Trophoblast cell (in vitro differentiated cells and primary cell): ENCODE results near the gene MAP2K6.

Experiments
- DNase-seq, 2 donors: peaks; one replicate each; pipeline ENCODE4 v3.0.0-alpha.2; 2016
- H2AFZ ChIP-seq: 2 replicates; pipeline ENCODE4 v1.6.1; 2013; ENCODE audit warnings: low read length, moderate library complexity, mild to moderate bottlenecking; ENCODE audit not compliant: insufficient read depth, poor library complexity
- H2AK5ac ChIP-seq: 2 replicates; pipeline ENCODE4 v1.6.1; 2013; ENCODE audit warnings: mild to moderate bottlenecking, low read length
- H2BK120ac ChIP-seq: 2 replicates; pipeline ENCODE4 v1.6.1; 2013; ENCODE audit warnings: low read length, mild to moderate bottlenecking, moderate library complexity; ENCODE audit not compliant: insufficient read depth, poor library complexity
- H2BK12ac ChIP-seq: 2 replicates; pipeline ENCODE4 v1.6.1; 2013; ENCODE audit warnings: mild to moderate bottlenecking, low read length, moderate library complexity
- H2BK5ac ChIP-seq: 2 replicates; pipeline ENCODE4 v1.6.1; 2013; ENCODE audit warnings: low read length, low read depth, moderate library complexity, mild to moderate bottlenecking; ENCODE audit not compliant: poor library complexity
- H3K14ac ChIP-seq: 2 replicates; pipeline ENCODE4 v1.6.1; 2013; ENCODE audit warnings: mild to moderate bottlenecking, low read length
- H3K18ac ChIP-seq: 2 replicates; pipeline ENCODE4 v1.6.1; 2013; ENCODE audit warnings: mild to moderate bottlenecking, low read length
- H3K23ac ChIP-seq: 2 replicates; pipeline ENCODE4 v1.6.1; 2013; ENCODE audit warnings: low read length
- H3K27ac ChIP-seq: 2 replicates; pipeline ENCODE4 v1.5.1; 2013; ENCODE audit warnings: low read depth, mild to moderate bottlenecking, inconsistent platforms, low read length, moderate library complexity
- H3K27me3 ChIP-seq: 2 replicates; pipeline ENCODE4 v1.6.1; 2013; ENCODE audit warnings: inconsistent platforms, mild to moderate bottlenecking, low read length, moderate library complexity; ENCODE audit not compliant: insufficient read depth
- H3K36me3 ChIP-seq, 2 experiments: 1 replicate in 1 of 2; 2 replicates in 1 of 2; pipeline ENCODE4 v1.6.1; 2013; ENCODE audit warnings: low read length in 2 of 2, mild to moderate bottlenecking in 2 of 2, moderate library complexity in 1 of 2; ENCODE audit not compliant: insufficient read depth in 2 of 2, control insufficient read depth in 1 of 2
- H3K4ac ChIP-seq: 2 replicates; pipeline ENCODE4 v1.6.1; 2013; ENCODE audit warnings: low read depth, mild to moderate bottlenecking, low read length, moderate library complexity
- H3K4me1 ChIP-seq, 2 experiments: 1 replicate in 1 of 2; 2 replicates in 1 of 2; pipeline ENCODE4 v1.6.1; 2013; ENCODE audit warnings: low read length in 2 of 2, mild to moderate bottlenecking in 2 of 2, moderate library complexity in 1 of 2; ENCODE audit not compliant: insufficient read depth in 2 of 2, control insufficient read depth in 1 of 2
- H3K4me2 ChIP-seq: 2 replicates; pipeline ENCODE4 v1.6.1; 2013; ENCODE audit warnings: inconsistent platforms, mild to moderate bottlenecking, low read length, moderate library complexity
- H3K4me3 ChIP-seq: 2 replicates; pipeline ENCODE4 v1.5.1; 2013; ENCODE audit warnings: mild to moderate bottlenecking, low read depth, low read length, inconsistent platforms
- H3K79me1 ChIP-seq: one replicate; pipeline ENCODE4 v1.6.1; 2013; ENCODE audit warnings: low read length
- H3K79me2 ChIP-seq: 2 replicates; pipeline ENCODE4 v1.6.1; 2013; ENCODE audit warnings: low read length, mild to moderate bottlenecking; ENCODE audit not compliant: control insufficient read depth, insufficient read depth, poor library complexity
- H3K9ac ChIP-seq: 2 replicates; pipeline ENCODE4 v1.6.1; 2013; ENCODE audit warnings: mild to moderate bottlenecking, low read length
- H3K9me3 ChIP-seq: 2 replicates; pipeline ENCODE4 v1.6.1; 2013; ENCODE audit warnings: low read depth, mild to moderate bottlenecking, control low read depth, inconsistent platforms, low read length; ENCODE audit not compliant: insufficient read depth
- H4K12ac ChIP-seq: 2 replicates; pipeline ENCODE4 v1.6.1; 2013; ENCODE audit warnings: low read depth, mild to moderate bottlenecking, low read length, moderate library complexity
- H4K8ac ChIP-seq: 2 replicates; pipeline ENCODE4 v1.6.1; 2013; ENCODE audit warnings: low read depth, mild to moderate bottlenecking, low read length, moderate library complexity
- H4K91ac ChIP-seq: one replicate; pipeline ENCODE4 v1.6.1; 2013; ENCODE audit warnings: low read depth, mild to moderate bottlenecking, low read length, moderate library complexity
- WGBS: extraction: QIAGEN DNeasy Blood & Tissue Kit; methylation state at CpG from one replicate; pipeline ENCODE4 v1.1.7; 2013; ENCODE audit warnings: missing lambda C conversion rate; ENCODE audit not compliant: insufficient read length, insufficient coverage; ENCODE audit errors: extremely low coverage; 5-methylcytosine and 5-hydroxymethylcytosine counted together

The MAP2K6 gene

GRCh38 chr17:69506489-69506888 lies 92.0 kb downstream of the MAP2K6 start:
- no peaks in the 10 kb centered on the region for H3K79me2 ChIP-seq
- no peak overlapping the region for H4K8ac ChIP-seq
- no peak overlapping the region for H2AFZ ChIP-seq
- H3K18ac ChIP-seq: no peak overlapping the region
- H2BK12ac ChIP-seq: no peak overlapping the region
- no peak overlapping the region for H4K12ac ChIP-seq
- no peak overlapping the region for H3K4ac ChIP-seq
- H2BK120ac ChIP-seq: no peak overlapping the region
- no peak overlapping the region for H2AK5ac ChIP-seq
- H3K4me2 ChIP-seq: no peak overlapping the region
- WGBS: no CpG with 5 or more reads among the region's 1 CpG
- no peak overlapping the region for H3K14ac ChIP-seq
- no peak overlapping the region for H3K27ac ChIP-seq
- H3K4me1 ChIP-seq: peaks cover 0 to 3% of the 10 kb centered on the region in 2 experiments
- H3K79me1 ChIP-seq: no peaks in the 10 kb centered on the region
- H3K23ac ChIP-seq: no peak overlapping the region
- no peak overlapping the region for H3K9ac ChIP-seq
- H3K4me3 ChIP-seq: no peak overlapping the region
- H3K36me3 ChIP-seq: no peaks in the 10 kb centered on the region
- no peak overlapping the region for H4K91ac ChIP-seq
- no peaks in the 10 kb centered on the region for H3K9me3 ChIP-seq
- DNase-seq: no peak
- H2BK5ac ChIP-seq: no peak overlapping the region
- H3K27me3 ChIP-seq: no peaks in the 10 kb centered on the region

GRCh38 chr17:69508814-69509213 lies 94.3 kb downstream of the MAP2K6 start:
- H4K12ac ChIP-seq: no peak overlapping the region
- H2BK120ac ChIP-seq: no peak overlapping the region
- H3K4ac ChIP-seq: no peak overlapping the region
- H3K4me3 ChIP-seq: no peak overlapping the region
- H3K9me3 ChIP-seq: no peaks in the 10 kb centered on the region
- no peak overlapping the region for H4K91ac ChIP-seq
- H3K23ac ChIP-seq: no peak overlapping the region
- no peak overlapping the region for H3K4me2 ChIP-seq
- no peaks in the 10 kb centered on the region for H3K79me1 ChIP-seq
- H3K9ac ChIP-seq: no peak overlapping the region
- DNase-seq: no peak
- no peaks in the 10 kb centered on the region for H3K79me2 ChIP-seq
- H3K36me3 ChIP-seq: no peaks in the 10 kb centered on the region
- H2BK12ac ChIP-seq: no peak overlapping the region
- no peak overlapping the region for H2AK5ac ChIP-seq
- no peak overlapping the region for H2AFZ ChIP-seq
- H3K14ac ChIP-seq: no peak overlapping the region
- H4K8ac ChIP-seq: no peak overlapping the region
- H3K27ac ChIP-seq: no peak overlapping the region
- no peak overlapping the region for H2BK5ac ChIP-seq
- no CpG with 5 or more reads among the region's 1 CpG for WGBS
- H3K27me3 ChIP-seq: no peaks in the 10 kb centered on the region
- no peaks in the 10 kb centered on the region for H3K4me1 ChIP-seq
- no peak overlapping the region for H3K18ac ChIP-seq

- H3K4ac ChIP-seq: no peak overlapping the region
- H3K79me2 ChIP-seq: no peaks in the 10 kb centered on the region
- no CpG with 5 or more reads among the region's 7 CpGs for WGBS
- H2BK5ac ChIP-seq: no peak overlapping the region
- H3K36me3 ChIP-seq: no peaks in the 10 kb centered on the region
- no peak overlapping the region for H4K12ac ChIP-seq
- H3K9ac ChIP-seq: no peak overlapping the region
- H2AFZ ChIP-seq: no peak overlapping the region
- H3K27me3 ChIP-seq: no peaks in the 10 kb centered on the region
- no peak overlapping the region for H3K18ac ChIP-seq
- H2BK120ac ChIP-seq: no peak overlapping the region
- H3K79me1 ChIP-seq: no peaks in the 10 kb centered on the region
- H2BK12ac ChIP-seq: no peak overlapping the region
- H3K9me3 ChIP-seq: no peaks in the 10 kb centered on the region
- no peak overlapping the region for H2AK5ac ChIP-seq
- no peak overlapping the region for H4K8ac ChIP-seq
- H3K27ac ChIP-seq: no peak overlapping the region
- no peak overlapping the region for H3K4me2 ChIP-seq
- no peak overlapping the region for H3K23ac ChIP-seq
- H3K4me1 ChIP-seq: no peaks in the 10 kb centered on the region
- H3K14ac ChIP-seq: no peak overlapping the region
- DNase-seq: no peak
- no peak overlapping the region for H4K91ac ChIP-seq
- no peak overlapping the region for H3K4me3 ChIP-seq
Measured at GRCh38 chr17:69511250-69511649, 96.8 kb downstream of the MAP2K6 start.

GRCh38 chr17:69512946-69513345 lies 98.4 kb downstream of the MAP2K6 start:
- no peak overlapping the region for H2AFZ ChIP-seq
- no peak overlapping the region for H3K4ac ChIP-seq
- H3K27me3 ChIP-seq: no peaks in the 10 kb centered on the region
- H2BK12ac ChIP-seq: no peak overlapping the region
- H3K79me1 ChIP-seq: no peaks in the 10 kb centered on the region
- no peak overlapping the region for H3K4me2 ChIP-seq
- H3K14ac ChIP-seq: no peak overlapping the region
- no peak overlapping the region for H3K27ac ChIP-seq
- no peak overlapping the region for H4K91ac ChIP-seq
- H3K18ac ChIP-seq: no peak overlapping the region
- H3K23ac ChIP-seq: no peak overlapping the region
- H2AK5ac ChIP-seq: no peak overlapping the region
- no CpG with 5 or more reads among the region's 5 CpGs for WGBS
- no peaks in the 10 kb centered on the region for H3K79me2 ChIP-seq
- no peak overlapping the region for H3K9ac ChIP-seq
- H2BK5ac ChIP-seq: no peak overlapping the region
- H4K8ac ChIP-seq: no peak overlapping the region
- no peak for DNase-seq
- no peak overlapping the region for H2BK120ac ChIP-seq
- H3K4me3 ChIP-seq: no peak overlapping the region
- H3K4me1 ChIP-seq: no peaks in the 10 kb centered on the region
- H3K9me3 ChIP-seq: no peaks in the 10 kb centered on the region
- no peaks in the 10 kb centered on the region for H3K36me3 ChIP-seq
- no peak overlapping the region for H4K12ac ChIP-seq
